GM13977 (cell line): ENCODE results near the gene SYN1.

ENCODE experiments used
- DNase-seq: peaks from one replicate; pipeline ENCODE4 v3.0.0; 2012; ENCODE audit warnings: low spot score
- in situ Hi-C: fragments of 300-500 bp; cut with MboI; formaldehyde crosslinking; loops from one replicate; pipeline ENCODE4 v1.12.0; 2022; ENCODE audit warnings: low sequenced_read_pairs, low pct_unique_long_range_greater_than_20kb, mixed read lengths, inconsistent platforms; ENCODE audit not compliant: unreplicated experiment
- TF ChIP-seq, protein P1 (sequence below): IDR thresholded peaks from 2 replicates; pipeline ENCODE4 v1.5.1; 2012; ENCODE audit warnings: mild to moderate bottlenecking, control low read depth; ENCODE audit not compliant: insufficient read depth; ENCODE audit errors: extremely low read depth, missing control alignments

SYN1 gene

DNA sequence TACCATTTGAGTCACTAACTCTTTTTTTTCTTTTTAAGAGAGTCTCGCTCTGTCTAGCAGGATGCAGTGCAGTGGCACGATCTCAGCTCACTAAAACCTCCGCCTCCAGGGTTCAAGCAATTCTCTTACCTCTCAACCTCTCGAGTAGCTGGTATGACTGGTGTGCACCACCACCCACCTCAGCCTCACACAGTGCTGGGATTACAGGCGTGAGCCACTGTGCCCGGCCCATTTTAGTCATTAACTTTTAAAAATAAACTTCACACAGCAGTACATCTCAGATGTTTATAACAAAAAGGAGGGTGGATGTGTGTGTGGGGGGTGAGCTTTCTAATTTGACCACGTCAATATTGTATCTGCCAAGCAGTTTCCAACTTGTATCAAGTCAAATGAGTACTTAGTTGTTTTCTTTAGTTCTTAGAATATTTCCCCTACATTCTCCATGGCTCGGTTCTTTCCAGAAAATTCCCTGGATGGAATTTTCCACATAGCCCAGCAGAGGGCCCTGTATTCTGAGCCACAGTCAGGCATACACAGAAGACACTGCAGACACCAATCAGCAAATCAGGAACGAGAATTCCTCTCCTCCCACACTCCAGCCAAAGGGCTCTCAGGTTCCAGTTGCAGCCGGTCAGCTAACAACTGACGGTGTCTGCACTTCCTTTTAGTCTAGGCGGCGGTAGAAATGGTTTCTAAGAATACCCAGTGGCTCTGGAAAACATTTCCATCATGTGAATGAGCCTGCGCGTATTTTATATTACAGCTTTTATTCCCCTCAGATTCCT is 78.7 kb downstream of the SYN1 start:
- in situ Hi-C loops = no loop called here
- TF ChIP-seq, protein P1, sequence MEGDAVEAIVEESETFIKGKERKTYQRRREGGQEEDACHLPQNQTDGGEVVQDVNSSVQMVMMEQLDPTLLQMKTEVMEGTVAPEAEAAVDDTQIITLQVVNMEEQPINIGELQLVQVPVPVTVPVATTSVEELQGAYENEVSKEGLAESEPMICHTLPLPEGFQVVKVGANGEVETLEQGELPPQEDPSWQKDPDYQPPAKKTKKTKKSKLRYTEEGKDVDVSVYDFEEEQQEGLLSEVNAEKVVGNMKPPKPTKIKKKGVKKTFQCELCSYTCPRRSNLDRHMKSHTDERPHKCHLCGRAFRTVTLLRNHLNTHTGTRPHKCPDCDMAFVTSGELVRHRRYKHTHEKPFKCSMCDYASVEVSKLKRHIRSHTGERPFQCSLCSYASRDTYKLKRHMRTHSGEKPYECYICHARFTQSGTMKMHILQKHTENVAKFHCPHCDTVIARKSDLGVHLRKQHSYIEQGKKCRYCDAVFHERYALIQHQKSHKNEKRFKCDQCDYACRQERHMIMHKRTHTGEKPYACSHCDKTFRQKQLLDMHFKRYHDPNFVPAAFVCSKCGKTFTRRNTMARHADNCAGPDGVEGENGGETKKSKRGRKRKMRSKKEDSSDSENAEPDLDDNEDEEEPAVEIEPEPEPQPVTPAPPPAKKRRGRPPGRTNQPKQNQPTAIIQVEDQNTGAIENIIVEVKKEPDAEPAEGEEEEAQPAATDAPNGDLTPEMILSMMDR = peak; percentile 40
- DNase-seq = no peak

DNA sequence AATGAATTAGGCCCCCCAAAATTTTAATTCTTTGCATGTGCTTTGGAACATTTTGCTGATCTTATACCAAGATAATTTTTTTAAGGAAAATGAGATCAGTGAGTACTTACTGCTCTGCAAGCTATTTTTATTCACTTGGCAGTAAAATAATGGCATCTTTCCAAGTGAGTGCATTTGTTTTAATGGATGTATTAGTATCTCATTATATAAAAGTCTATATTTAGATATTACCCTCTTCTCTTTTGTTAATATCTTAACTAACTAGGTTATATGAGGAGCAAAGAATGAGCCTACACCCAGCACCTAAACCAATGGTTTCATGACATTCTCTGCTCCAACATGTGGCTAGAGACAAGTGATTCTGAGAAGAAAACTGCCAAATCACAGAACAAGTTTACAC is 79.8 kb downstream of the SYN1 start:
- in situ Hi-C loops = no loop called here
- TF ChIP-seq, protein P1 = no peak
- no peak for DNase-seq

DNA sequence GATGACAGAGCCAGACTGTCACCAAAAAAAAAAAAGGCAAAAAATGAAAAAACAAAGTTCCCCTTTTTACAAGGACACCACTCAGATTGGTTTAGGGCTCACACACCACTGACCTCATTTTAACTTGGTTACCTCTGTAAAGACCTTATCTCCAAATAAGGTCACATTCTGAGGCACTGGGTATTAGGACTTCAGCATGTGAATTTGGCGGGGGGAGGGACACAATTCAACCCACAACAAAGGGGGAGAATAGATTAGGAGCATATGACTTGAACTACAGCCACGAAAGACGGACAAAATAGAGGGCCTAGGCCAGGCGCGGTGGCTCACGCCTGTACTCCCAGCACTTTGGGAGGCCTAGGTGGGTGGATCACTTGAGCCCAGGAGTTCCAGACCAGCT is 89.6 kb downstream of the SYN1 start:
- no peak for DNase-seq
- TF ChIP-seq, protein P1 = no peak
- in situ Hi-C loops = no loop called here

DNA sequence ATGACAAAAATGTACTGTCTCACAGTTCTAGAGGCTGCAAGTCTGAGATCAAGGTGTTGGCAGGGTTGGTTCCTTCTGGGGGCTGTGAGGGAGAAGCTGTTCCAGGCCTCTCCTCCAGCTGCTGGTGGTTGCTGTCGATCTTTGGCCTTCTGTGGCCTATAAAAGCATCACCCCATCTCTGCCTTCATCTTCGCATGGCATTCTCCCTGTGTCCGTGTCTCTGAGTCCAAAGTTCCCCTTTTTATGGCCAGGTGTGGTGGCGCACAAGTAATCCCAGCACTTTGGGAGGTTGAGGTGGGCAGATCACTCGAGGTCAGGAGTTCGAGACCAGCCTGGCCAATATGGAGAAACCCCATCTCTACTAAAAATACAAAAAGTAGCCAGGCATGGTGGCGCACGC is 90.1 kb downstream of the SYN1 start:
- DNase-seq = no peak
- in situ Hi-C loops = no loop called here
- TF ChIP-seq, protein P1 = no peak

DNA sequence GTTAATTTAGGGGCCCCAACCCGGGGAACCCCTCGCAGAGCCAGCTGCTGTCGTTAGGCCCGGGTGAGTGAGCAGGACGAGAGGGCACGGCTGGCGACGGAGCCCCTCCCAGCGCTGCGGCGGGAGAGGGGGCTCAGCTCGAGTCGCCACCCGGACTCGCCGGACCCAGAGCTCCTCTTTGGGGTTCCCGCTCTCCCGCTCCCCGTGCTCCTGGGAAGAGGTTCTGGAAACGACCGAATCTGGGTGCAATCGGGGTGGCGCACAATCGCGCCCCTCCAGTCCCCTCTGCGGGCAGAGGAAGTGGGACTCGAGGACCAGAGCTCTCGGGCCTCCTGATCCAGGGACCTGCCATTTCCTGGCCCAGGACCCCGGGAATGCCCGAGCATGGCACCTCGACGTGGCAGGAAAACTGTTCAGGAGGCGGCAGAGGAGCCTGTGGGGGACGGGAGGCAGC is 95.9 kb downstream of the SYN1 start:
- DNase-seq = no peak
- TF ChIP-seq, protein P1 = no peak
- in situ Hi-C loops = loop anchor here (25.0 kb wide), 1 partner anchor 336 kb away; the partner anchor contains the start of gene UBA1

DNA sequence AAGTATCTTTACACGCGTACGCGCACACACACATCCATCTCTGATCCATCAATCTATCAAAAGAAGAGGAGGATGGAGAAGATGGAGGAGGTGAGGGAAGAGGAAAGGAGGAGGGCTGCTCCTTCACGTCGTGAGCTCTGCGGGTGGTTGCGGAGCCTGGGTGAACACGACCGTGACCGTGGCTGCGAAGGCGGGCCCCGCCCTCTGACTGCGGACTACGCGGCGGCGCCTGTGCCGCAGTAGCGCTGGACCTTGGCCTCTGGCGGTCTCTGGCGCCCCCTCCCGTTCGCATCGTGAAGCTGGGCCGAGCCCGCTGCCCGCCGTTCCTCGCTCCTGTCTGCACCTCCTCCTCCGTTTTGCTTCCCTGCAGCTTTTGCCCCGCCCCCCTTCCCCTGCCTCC is 96.4 kb downstream of the SYN1 start:
- in situ Hi-C loops = loop anchor here (25.0 kb wide), 1 partner anchor 336 kb away; the partner anchor contains the start of gene UBA1
- DNase-seq = peak; percentile 79
- TF ChIP-seq, protein P1 = peak; percentile 85
